Body of pancreas (tissue), 4 donors: Measurements from ENCODE around the gene THSD4. TPM values are rescaled to one million over a fixed set of nuclear protein-coding genes. Genes with fewer than 3 reads are reported as not detected.

Experiments
- ATAC-seq: fragments of 150-250 bp; one replicate; pipeline ENCODE4 v1.9.1; 2016
- DNase-seq, 4 donors: peaks; one replicate each; pipeline ENCODE4 v3.0.0-alpha.2; 2019
- H3K27ac ChIP-seq, 4 donors: fragments of 200-600 bp; sonication (generic); 1 replicate in 3 of 4; 2 replicates in 1 of 4; pipeline versions ENCODE4 v1.5.1 to v1.6.1; 2016 to 2019; ENCODE audit warnings: mild to moderate bottlenecking in 1 of 4, mixed read lengths in 1 of 4, moderate library complexity in 1 of 4
- H3K27me3 ChIP-seq, 2 donors: fragments of 200-600 bp; sonication (generic); one replicate each; pipeline ENCODE4 v1.6.0; 2016; ENCODE audit warnings: mild to moderate bottlenecking in 1 of 2
- H3K36me3 ChIP-seq, 2 donors: fragments of 200-600 bp; sonication (generic); replicated peaks in 1 of 2; 2 replicates each; pipeline ENCODE4 v1.5.1; 2016; ENCODE audit warnings: low read depth in 2 of 2; ENCODE audit not compliant: insufficient read depth in 1 of 2
- H3K4me1 ChIP-seq: fragments of 200-600 bp; sonication (generic); one replicate; pipeline ENCODE4 v1.6.0; 2016
- H3K4me3 ChIP-seq, 2 donors: fragments of 200-600 bp; sonication (generic); 1 replicate in 1 of 2; 2 replicates in 1 of 2; pipeline ENCODE4 v1.5.1; 2016 to 2019
- H3K9me3 ChIP-seq, 3 donors: fragments of 200-600 bp; sonication (generic); 1 replicate in 2 of 3; 2 replicates in 1 of 3; pipeline ENCODE4 v1.5.1; 2016
- POLR2A ChIP-seq, 3 donors: fragments of 450-650 bp; IDR thresholded peaks; one replicate each; pipeline ENCODE4 v1.6.1; 2016; ENCODE audit warnings: antibody characterized with exemption in 3 of 3, mild to moderate bottlenecking in 2 of 3
- WGBS, 2 donors: methylation state at CpG; one replicate each; pipeline ENCODE4 v1.1.5; 2017; 5-methylcytosine and 5-hydroxymethylcytosine counted together
- intact Hi-C: fragments of 100-400 bp; cut with DNase I; formaldehyde crosslinking; loops from one replicate; pipeline ENCODE4 v1.15.1; 2023
- total RNA-seq, 2 donors: library from RNA; depleted of rRNA; stranded (reverse); fragments of >200 nt; gene quantifications; one replicate each; pipeline ENCODE4 v1.1.0, GENCODE V29; 2016
- TF ChIP-seq, protein P1 (sequence below), 7 experiments: fragments of 450-650 bp in 4 of 7; fragments of 200-600 bp in 3 of 7; sonication (generic) in 3 of 7; IDR thresholded peaks; one replicate each; pipeline ENCODE4 v1.5.1; 2016 to 2019; ENCODE audit warnings: antibody characterized with exemption in 7 of 7

The THSD4 gene
- total RNA-seq, 2 donors from 2014 or later, result 12.9 to 16.1 TPM

DNA sequence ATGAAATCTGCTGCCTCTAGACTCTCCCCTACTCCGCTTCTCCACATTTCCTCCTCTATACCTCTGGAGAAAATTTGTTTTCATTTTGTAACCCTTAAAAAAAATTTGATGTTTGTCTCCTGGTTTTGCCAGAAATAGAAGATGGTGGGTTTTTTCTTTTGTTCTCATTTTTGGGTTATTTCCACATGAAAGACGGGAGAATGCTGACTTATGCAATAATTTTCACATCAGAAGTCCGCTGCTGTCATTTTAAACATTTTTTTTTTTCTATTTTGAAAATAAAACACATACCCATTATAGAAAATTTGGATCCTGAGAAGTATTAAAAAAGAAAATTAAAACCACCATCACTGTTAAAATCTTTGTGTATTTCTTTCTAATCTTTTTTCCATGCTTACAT lies 374.3 kb downstream of the THSD4 start:
- Histone ChIP-seq H3K4me3 (no peak overlapping the region), H3K27ac (no peak overlapping the region), H3K36me3 (no peaks in the 10 kb centered on the region), H3K9me3 (no peaks in the 10 kb centered on the region), H3K4me1 (no peaks in the 10 kb centered on the region), H3K27me3 (no peaks in the 10 kb centered on the region)
- DNase-seq (no peak), ATAC-seq (no peak)
- TF ChIP-seq POLR2A (IDR thresholded peaks at IDR 0.05), result no peak
- TF ChIP-seq, protein P1, sequence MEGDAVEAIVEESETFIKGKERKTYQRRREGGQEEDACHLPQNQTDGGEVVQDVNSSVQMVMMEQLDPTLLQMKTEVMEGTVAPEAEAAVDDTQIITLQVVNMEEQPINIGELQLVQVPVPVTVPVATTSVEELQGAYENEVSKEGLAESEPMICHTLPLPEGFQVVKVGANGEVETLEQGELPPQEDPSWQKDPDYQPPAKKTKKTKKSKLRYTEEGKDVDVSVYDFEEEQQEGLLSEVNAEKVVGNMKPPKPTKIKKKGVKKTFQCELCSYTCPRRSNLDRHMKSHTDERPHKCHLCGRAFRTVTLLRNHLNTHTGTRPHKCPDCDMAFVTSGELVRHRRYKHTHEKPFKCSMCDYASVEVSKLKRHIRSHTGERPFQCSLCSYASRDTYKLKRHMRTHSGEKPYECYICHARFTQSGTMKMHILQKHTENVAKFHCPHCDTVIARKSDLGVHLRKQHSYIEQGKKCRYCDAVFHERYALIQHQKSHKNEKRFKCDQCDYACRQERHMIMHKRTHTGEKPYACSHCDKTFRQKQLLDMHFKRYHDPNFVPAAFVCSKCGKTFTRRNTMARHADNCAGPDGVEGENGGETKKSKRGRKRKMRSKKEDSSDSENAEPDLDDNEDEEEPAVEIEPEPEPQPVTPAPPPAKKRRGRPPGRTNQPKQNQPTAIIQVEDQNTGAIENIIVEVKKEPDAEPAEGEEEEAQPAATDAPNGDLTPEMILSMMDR (IDR thresholded peaks at IDR 0.05), result no peak
- 84 to 86% methylated on average over 3 of the region's 3 CpGs for WGBS, 2 donors
- intact Hi-C loops, result no loop called here

DNA sequence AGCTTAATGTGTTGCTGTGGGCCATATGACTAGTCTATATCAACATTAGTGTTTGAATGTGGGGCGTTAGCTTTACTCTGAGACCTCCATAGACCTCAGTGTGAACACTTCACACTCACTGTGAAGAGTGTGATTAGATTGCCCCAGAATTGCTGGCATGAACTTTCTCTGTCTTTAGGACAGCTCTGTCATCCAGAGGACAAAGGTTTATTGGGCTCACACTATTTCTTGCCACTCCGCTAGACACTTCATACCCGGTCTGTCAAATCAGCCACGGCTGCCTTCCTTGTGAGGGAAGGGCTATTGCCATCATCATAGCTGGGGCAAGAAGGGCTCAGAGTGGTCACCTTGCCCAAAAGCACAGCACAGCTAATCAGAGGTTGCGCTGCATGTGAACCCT lies 378.3 kb downstream of the THSD4 start:
- 76 to 86% methylated on average over 4 to 5 of the region's 5 CpGs for WGBS, 2 donors
- no peaks in the 10 kb centered on the region for H3K36me3 ChIP-seq
- DNase-seq, result no peak
- no peak for ATAC-seq
- no peak overlapping the region for H3K27ac ChIP-seq
- H3K4me1 ChIP-seq, result no peaks in the 10 kb centered on the region
- no peaks in the 10 kb centered on the region for H3K9me3 ChIP-seq
- no peak overlapping the region for H3K4me3 ChIP-seq
- TF ChIP-seq, protein P1 (IDR thresholded peaks at IDR 0.05), result no peak
- no peak for TF ChIP-seq POLR2A (IDR thresholded peaks at IDR 0.05)
- intact Hi-C loops, result no loop called here
- no peaks in the 10 kb centered on the region for H3K27me3 ChIP-seq

DNA sequence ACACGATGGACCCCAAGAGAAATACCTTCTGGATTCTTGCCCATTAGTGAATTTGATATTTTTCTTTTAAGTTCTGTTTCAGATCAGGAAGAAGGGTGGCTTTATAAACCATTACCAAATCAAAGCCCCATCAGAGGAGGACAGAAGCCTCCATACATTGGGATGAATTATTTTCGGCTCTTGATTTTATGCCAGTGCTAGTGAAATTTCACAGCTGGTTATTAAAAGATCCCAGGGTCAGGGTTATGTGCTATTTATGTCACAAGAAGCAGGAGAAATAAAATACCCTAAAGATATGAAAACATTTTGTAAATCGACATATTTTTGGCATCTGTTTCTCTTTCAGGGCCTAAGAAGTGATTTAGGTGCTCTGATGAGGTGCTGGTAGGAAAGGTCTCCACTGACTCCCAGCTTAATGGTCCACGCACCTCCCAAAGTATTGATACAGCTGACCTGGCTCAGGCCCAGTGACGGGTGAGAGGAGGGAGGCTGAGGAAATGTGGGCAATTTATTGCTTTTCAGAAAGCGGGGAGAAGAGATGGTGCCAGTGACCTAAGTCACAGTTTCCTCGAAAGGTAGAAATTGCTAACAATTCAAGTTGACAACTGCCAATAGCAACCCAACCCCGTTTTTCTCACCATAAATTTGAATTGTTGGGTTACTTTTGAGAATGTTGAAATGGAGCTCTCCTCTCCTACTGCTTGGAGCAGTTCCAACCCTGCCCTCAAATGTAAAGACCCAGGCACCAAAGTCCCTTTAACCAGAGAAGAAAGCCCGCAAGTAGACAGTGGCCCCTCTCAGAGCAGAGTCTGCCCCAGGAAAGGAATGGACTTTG lies 379.5 kb downstream of the THSD4 start:
- TF ChIP-seq POLR2A (IDR thresholded peaks at IDR 0.05), result no peak
- TF ChIP-seq, protein P1 (IDR thresholded peaks at IDR 0.05), result no peak
- ATAC-seq (no peak), DNase-seq (no peak)
- no peaks in the 10 kb centered on the region for H3K9me3 ChIP-seq
- H3K4me3 ChIP-seq, result no peak overlapping the region
- intact Hi-C loops, result no loop called here
- H3K27me3 ChIP-seq, result no peaks in the 10 kb centered on the region
- H3K36me3 ChIP-seq, result no peaks in the 10 kb centered on the region
- no peaks in the 10 kb centered on the region for H3K4me1 ChIP-seq
- WGBS, 2 donors, result 70% methylated on average over 9 of the region's 9 CpGs
- no peak overlapping the region for H3K27ac ChIP-seq

DNA sequence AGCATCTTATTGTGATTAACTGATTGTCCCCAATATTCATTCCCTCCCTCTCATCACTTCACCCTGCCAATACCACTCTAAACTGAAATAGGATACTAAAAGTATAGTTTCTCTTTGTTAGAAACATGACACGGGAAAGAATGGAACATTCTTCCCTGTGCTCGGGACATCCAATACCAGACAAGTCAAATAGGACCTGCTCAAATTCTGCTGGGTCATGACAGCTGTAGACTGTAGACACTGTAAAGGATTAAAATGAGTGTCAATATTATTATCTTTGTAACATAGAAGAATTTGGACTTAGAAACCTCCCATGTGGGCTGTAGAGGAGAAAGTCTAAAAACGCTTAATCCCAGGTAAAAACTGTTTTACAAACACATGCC lies 380.1 kb downstream of the THSD4 start:
- WGBS, 2 donors, result 57 to 59% methylated on average over 3 of the region's 3 CpGs
- DNase-seq, result no peak
- ATAC-seq, result no peak
- H3K4me3 ChIP-seq, result no peak overlapping the region
- no peaks in the 10 kb centered on the region for H3K4me1 ChIP-seq
- no peak for TF ChIP-seq POLR2A (IDR thresholded peaks at IDR 0.05)
- TF ChIP-seq, protein P1 (IDR thresholded peaks at IDR 0.05), result no peak
- H3K9me3 ChIP-seq, result no peaks in the 10 kb centered on the region
- intact Hi-C loops, result no loop called here
- no peak overlapping the region for H3K27ac ChIP-seq
- no peaks in the 10 kb centered on the region for H3K27me3 ChIP-seq
- H3K36me3 ChIP-seq, result no peaks in the 10 kb centered on the region
